Stimulated activated CD4-positive, alpha-beta T cell treated with anti-CD3 and anti-CD28 coated beads, Interleukin-1b, Interleukin-23, amount 100 ng/mL, for 4 hours (primary cell): ENCODE measurements around the gene PMEPA1.

ENCODE experiments used
- DNase-seq, 2 donors: peaks; one replicate each; pipeline ENCODE4 v3.0.0-alpha.2; 2020; ENCODE audit warnings: low read depth in 2 of 2

The PMEPA1 gene

GRCh38 chr20:57709823-57710799 lies at the start of gene PMEPA1:
PMEPA1 (minus strand) TSS chr20:57710015; CDS start chr20:57709582, 433 bp downstream.
- DNase-seq = peak; percentile 92 to 93

GRCh38 chr20:57757767-57758166 lies 48.0 kb upstream of the PMEPA1 start:
- no peak for DNase-seq

GRCh38 chr20:57756921-57757320 lies 47.1 kb upstream of the PMEPA1 start:
- no peak for DNase-seq

- no peak for DNase-seq
Measured at GRCh38 chr20:57756213-57756612, 46.4 kb upstream of the PMEPA1 start.

- no peak for DNase-seq
Measured at GRCh38 chr20:57755609-57756008, 45.8 kb upstream of the PMEPA1 start.

- no peak for DNase-seq
Measured at GRCh38 chr20:57754190-57754589, 44.4 kb upstream of the PMEPA1 start.

- DNase-seq = no peak
Measured at GRCh38 chr20:57753332-57754164, 43.7 kb upstream of the PMEPA1 start.

GRCh38 chr20:57751411-57751810 lies 41.6 kb upstream of the PMEPA1 start:
- DNase-seq = no peak

- no peak for DNase-seq
Measured at GRCh38 chr20:57749869-57750268, 40.1 kb upstream of the PMEPA1 start.

GRCh38 chr20:57749131-57749690 lies 39.4 kb upstream of the PMEPA1 start:
- DNase-seq = no peak

- DNase-seq = peak; percentile 33 to 46
Measured at GRCh38 chr20:57748601-57749130, 38.9 kb upstream of the PMEPA1 start.

GRCh38 chr20:57747861-57748481 lies 38.2 kb upstream of the PMEPA1 start:
- DNase-seq = no peak

GRCh38 chr20:57746832-57747404 lies 37.1 kb upstream of the PMEPA1 start:
- no peak for DNase-seq

GRCh38 chr20:57746201-57746600 lies 36.4 kb upstream of the PMEPA1 start:
- DNase-seq = no peak

GRCh38 chr20:57744206-57744605 lies 34.4 kb upstream of the PMEPA1 start:
- no peak for DNase-seq

- no peak for DNase-seq
Measured at GRCh38 chr20:57743450-57744095, 33.8 kb upstream of the PMEPA1 start.

GRCh38 chr20:57742507-57743181 lies 32.8 kb upstream of the PMEPA1 start:
- DNase-seq = no peak

GRCh38 chr20:57738484-57738883 lies 28.7 kb upstream of the PMEPA1 start:
- DNase-seq = no peak

GRCh38 chr20:57738053-57738452 lies 28.2 kb upstream of the PMEPA1 start:
- no peak for DNase-seq

GRCh38 chr20:57737349-57737748 lies 27.5 kb upstream of the PMEPA1 start:
- no peak for DNase-seq
